ENCODE results near the gene PALMD. TPM values are rescaled to one million over a fixed set of nuclear protein-coding genes. Genes with fewer than 3 reads are reported as not detected.

PALMD gene
- total RNA-seq, 1 experiment from 2014 or later = not detected

- no peaks in the 10 kb centered on the region for H3K27me3 Mint-ChIP-seq (ENCODE audit: low read depth)
These were observed 15.9 kb downstream of the PALMD start for GRCh38 chr1:99661780-99662179.

More at GRCh38 chr1:99661780-99662179, 15.9 kb downstream of the PALMD start:
- H2BK20ac ChIP-seq (ENCODE audit: low read depth, low read length, poor library complexity, severe bottlenecking) = no peak overlapping the region
- no peak for DNase-seq
- H3T11ph ChIP-seq (ENCODE audit: low read length) = no peak overlapping the region
- no peaks in the 10 kb centered on the region for H4K20me1 ChIP-seq (ENCODE audit: control insufficient read depth, insufficient read depth, insufficient read length)
- Mint-ChIP-seq H3K9me3 (no peaks in the 10 kb centered on the region), H3K27ac (no peak overlapping the region), H3K4me3 (no peak overlapping the region), H3K4me1 (peaks cover 7 to 8% of the 10 kb centered on the region in 2 experiments; a peak in 3 of 4 replicates), H3K36me3 (ENCODE audit: insufficient read depth in 1 of 3, low read depth in 3 of 3) (no peaks in the 10 kb centered on the region)
- no peak overlapping the region for H4K91ac ChIP-seq (ENCODE audit: insufficient read length, low read depth, low read length)
- no peak overlapping the region for H3K23ac ChIP-seq (ENCODE audit: insufficient read length, low read depth, low read length)
- no peaks in the 10 kb centered on the region for H3K27me3 ChIP-seq (ENCODE audit: insufficient read depth, low read length)
- no peaks in the 10 kb centered on the region for H3K23me2 ChIP-seq (ENCODE audit: insufficient read length, low read depth, low read length, poor library complexity, severe bottlenecking)
- no peak overlapping the region for H3K14ac ChIP-seq (ENCODE audit: insufficient read depth, low read length)
- no peak overlapping the region for H2BK5ac ChIP-seq (ENCODE audit: insufficient read length, low read length)
- H3K56ac ChIP-seq (ENCODE audit: insufficient read length, low read depth, low read length) = no peak overlapping the region
- H2BK12ac ChIP-seq (ENCODE audit: insufficient read length, low read depth, low read length) = no peak overlapping the region
- H2BK120ac ChIP-seq (ENCODE audit: low read depth, low read length, poor library complexity, severe bottlenecking) = no peak overlapping the region
- no peaks in the 10 kb centered on the region for H3K79me2 ChIP-seq (ENCODE audit: insufficient read depth, low read length)
- H4K5ac ChIP-seq (ENCODE audit: insufficient read length, low read depth, low read length) = no peak overlapping the region
- H3K9ac ChIP-seq (ENCODE audit: extremely low read depth, insufficient read length, low read length) = no peak overlapping the region
- no peak overlapping the region for H3K4me2 ChIP-seq (ENCODE audit: insufficient read depth, insufficient read length, low read length)
- H2AFZ ChIP-seq (ENCODE audit: low read length) = no peak overlapping the region
- no peak overlapping the region for H2AK5ac ChIP-seq (ENCODE audit: insufficient read length, low read length)
- peaks cover 2% of the 10 kb centered on the region; the same call in 1 of the 2 replicates for H3K4me1 ChIP-seq (ENCODE audit: insufficient read depth, low read length)
- no peak overlapping the region for H2BK15ac ChIP-seq (ENCODE audit: low read depth, low read length)
- no peak overlapping the region for H3K4ac ChIP-seq (ENCODE audit: low read depth, low read length)
- H3K9me3 ChIP-seq (ENCODE audit: control insufficient read depth, low read depth, low read length) = no peaks in the 10 kb centered on the region
- no peak for TF ChIP-seq CTCF (conservative IDR thresholded peaks at IDR 0.05)
- H3K27ac ChIP-seq (ENCODE audit: insufficient read length, low read depth, low read length) = no peak overlapping the region
- H3K18ac ChIP-seq (ENCODE audit: insufficient read length, low read depth, low read length) = no peak overlapping the region
- no peaks in the 10 kb centered on the region for H3K79me1 ChIP-seq (ENCODE audit: insufficient read depth, low read depth, low read length, poor library complexity, severe bottlenecking)
- no peak overlapping the region for H4K8ac ChIP-seq (replicated peaks; ENCODE audit: insufficient read length, low read depth, low read length)
- no CpG with 5 or more reads among the region's 3 CpGs for WGBS (ENCODE audit: extremely low coverage, insufficient read length, low lambda C conversion rate)

Measured in H9 (cell line).